Activated naive CD4-positive, alpha-beta T cell treated with anti-CD3 and anti-CD28 coated beads, Interleukin-2, amount 50 U/mL, for 24 hours (primary cell): ENCODE measurements around the gene PPFIA2.

Experiments
- H3K27ac Mint-ChIP-seq: one replicate; pipeline ENCODE4 v1.8.0; 2021; ENCODE audit warnings: mild to moderate bottlenecking, mixed read lengths
- H3K27me3 Mint-ChIP-seq: one replicate; pipeline ENCODE4 v1.8.0; 2021; ENCODE audit warnings: mixed read lengths
- H3K36me3 Mint-ChIP-seq: one replicate; pipeline ENCODE4 v1.8.0; 2021; ENCODE audit warnings: mixed read lengths
- H3K4me1 Mint-ChIP-seq: one replicate; pipeline ENCODE4 v1.8.0; 2021; ENCODE audit warnings: mixed read lengths
- H3K4me3 Mint-ChIP-seq: one replicate; pipeline ENCODE4 v1.8.0; 2021; ENCODE audit warnings: mild to moderate bottlenecking, mixed read lengths
- H3K9me3 Mint-ChIP-seq: one replicate; pipeline ENCODE4 v1.8.0; 2021; ENCODE audit warnings: mixed read lengths

Gene PPFIA2

DNA sequence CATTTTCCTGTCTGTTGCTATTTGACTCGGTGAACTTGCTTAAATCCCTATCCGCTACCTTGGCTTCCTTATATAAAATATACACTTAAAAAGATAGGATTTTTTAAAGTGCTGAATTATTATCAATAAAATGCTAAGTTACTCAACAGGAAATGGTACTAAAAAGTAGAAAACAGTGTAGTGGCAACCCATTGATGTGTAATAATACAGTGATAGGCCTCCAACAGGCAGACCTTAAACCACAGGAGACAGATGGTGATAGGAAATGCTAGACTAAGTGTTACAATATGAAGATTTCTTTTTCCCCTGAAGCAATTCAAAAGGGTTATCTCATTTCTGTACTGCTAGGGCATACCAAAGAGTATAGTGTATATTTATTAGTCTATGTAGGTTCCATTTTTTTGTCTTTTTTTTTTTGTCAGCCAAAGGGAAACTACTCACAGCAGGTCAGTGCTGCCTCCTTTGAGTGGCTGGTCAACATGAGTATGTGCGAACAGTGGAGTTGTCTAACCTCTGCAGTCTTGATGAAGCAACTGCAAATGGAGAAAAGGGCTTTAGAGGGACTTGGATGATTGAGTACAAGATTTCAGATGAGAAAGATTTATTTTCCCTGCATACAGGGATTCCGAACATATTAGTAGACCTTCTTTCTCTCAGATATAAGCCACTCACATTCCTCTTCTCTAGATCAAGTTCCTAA, 497.5 kb downstream of the PPFIA2 start:
- Mint-ChIP-seq H3K27ac (no peak overlapping the region), H3K36me3 (no peaks in the 10 kb centered on the region), H3K4me3 (no peak overlapping the region), H3K4me1 (no peaks in the 10 kb centered on the region), H3K27me3 (no peaks in the 10 kb centered on the region), H3K9me3 (no peaks in the 10 kb centered on the region)

DNA sequence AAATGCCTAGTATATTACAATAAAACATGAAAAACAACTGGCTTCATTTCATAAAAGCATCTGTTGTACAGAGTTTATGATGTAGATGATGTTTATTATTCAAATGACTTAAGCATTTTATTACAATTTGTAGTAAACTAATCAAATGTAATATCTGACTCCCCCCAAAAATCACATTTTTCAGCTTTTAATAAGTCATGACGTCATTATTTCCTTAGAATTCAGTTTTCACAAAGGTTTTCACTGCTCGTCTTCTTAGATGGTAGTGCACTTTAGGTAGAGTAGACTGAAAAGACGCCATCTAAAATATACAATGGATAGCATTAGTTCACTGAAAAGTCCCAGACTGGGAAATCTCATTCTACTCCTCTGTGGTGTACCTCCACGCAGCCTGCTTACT, 499.8 kb downstream of the PPFIA2 start:
- Mint-ChIP-seq H3K27ac (no peak overlapping the region), H3K4me1 (no peaks in the 10 kb centered on the region), H3K4me3 (no peak overlapping the region)

DNA sequence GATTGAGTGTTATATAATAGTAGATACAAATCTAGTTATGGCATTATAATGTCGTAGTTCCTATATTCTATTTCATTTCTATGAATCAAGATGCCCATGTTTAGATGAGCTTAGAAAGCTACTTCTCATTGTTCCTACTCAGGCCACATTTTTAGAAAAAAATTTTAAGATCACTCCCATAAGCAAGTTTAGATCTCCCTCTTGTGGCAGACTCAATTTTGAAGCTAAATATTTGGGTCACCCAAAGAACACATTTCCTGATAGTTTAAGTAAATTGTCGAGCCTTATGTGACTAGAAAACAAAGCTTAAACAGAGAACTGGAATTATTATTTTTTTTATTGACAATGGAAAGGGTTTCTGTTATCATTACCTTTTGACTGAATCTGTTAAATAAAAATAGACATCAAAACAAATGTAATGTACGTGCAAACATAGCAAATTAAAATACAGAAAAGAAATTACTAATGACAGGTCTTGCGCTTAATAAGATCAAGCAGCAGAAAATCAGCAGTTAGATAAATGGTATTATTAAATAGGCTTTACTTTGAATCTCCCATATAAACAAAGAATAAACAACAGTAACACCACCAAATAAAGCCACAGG, 501.1 kb downstream of the PPFIA2 start:
- Mint-ChIP-seq H3K9me3 (no peaks in the 10 kb centered on the region), H3K4me1 (no peaks in the 10 kb centered on the region), H3K4me3 (no peak overlapping the region), H3K36me3 (no peaks in the 10 kb centered on the region), H3K27me3 (no peaks in the 10 kb centered on the region), H3K27ac (no peak overlapping the region)

More for the DNA sequence above, 499.8 kb downstream of the PPFIA2 start:
- no peaks in the 10 kb centered on the region for H3K9me3 Mint-ChIP-seq
- no peaks in the 10 kb centered on the region for H3K27me3 Mint-ChIP-seq
- no peaks in the 10 kb centered on the region for H3K36me3 Mint-ChIP-seq

DNA sequence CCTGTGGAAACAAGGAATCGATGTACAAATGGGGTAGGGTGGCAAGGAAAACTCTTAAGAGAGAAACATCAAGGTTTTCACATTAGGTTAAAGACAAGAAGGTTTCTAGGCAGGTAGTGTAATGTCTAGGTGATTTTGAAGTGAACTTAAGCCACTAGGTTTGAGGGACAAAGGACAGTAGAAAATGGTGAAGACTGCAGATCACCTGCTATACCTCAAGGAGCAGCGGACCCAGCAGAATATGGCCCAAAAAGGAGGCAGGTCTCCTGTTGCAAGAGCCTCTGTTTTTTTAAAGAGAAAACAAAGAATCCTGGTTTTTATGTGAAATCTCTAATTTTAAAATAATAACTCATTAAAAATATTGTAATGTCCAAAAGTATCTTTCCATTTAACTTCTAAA, 503.2 kb downstream of the PPFIA2 start:
- no peaks in the 10 kb centered on the region for H3K4me1 Mint-ChIP-seq
- no peak overlapping the region for H3K4me3 Mint-ChIP-seq
- no peaks in the 10 kb centered on the region for H3K36me3 Mint-ChIP-seq
- H3K27ac Mint-ChIP-seq = no peak overlapping the region
- no peaks in the 10 kb centered on the region for H3K9me3 Mint-ChIP-seq
- no peaks in the 10 kb centered on the region for H3K27me3 Mint-ChIP-seq

DNA sequence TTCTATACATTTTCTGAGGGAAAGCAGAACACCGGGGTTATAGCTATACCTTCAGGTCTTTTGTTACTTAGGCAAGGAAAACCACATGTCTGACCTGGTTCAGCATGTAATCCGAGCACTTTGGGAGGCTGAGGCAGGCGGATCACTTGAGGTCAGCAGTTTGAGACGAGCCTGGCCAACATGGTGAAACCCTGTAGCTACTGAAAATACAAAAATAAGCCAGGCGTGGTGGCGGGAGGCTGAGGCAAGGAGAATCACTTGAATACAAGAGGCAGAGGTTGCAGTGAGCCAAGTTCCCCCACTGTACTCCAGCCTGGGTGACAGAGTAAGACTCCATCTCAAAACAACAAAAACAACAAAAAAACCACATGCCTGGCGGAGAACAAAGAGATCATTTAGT, 503.7 kb downstream of the PPFIA2 start:
- Mint-ChIP-seq H3K9me3 (no peaks in the 10 kb centered on the region), H3K27me3 (no peaks in the 10 kb centered on the region), H3K27ac (no peak overlapping the region), H3K4me3 (no peak overlapping the region), H3K36me3 (no peaks in the 10 kb centered on the region), H3K4me1 (no peaks in the 10 kb centered on the region)

DNA sequence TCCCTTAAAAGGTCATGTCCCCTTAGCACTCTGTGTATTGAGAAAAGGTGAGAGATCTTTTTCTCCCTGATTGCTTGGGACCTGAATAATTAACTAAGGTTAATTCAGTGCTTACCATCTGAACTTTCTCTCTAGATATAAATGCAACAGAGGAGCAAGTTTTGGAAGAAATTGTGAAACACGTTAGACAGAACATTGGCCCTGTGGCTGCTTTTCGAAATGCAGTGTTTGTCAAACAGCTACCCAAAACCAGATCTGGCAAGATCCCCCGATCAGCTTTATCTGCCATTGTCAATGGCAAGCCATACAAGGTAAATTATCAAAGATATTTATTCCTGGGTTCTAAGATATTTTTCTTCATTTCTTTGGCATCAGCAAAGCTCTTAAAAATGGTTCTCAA, 505.8 kb downstream of the PPFIA2 start:
- Mint-ChIP-seq H3K27ac (no peak overlapping the region), H3K4me1 (no peaks in the 10 kb centered on the region), H3K36me3 (no peaks in the 10 kb centered on the region), H3K27me3 (no peaks in the 10 kb centered on the region), H3K4me3 (no peak overlapping the region), H3K9me3 (no peaks in the 10 kb centered on the region)

DNA sequence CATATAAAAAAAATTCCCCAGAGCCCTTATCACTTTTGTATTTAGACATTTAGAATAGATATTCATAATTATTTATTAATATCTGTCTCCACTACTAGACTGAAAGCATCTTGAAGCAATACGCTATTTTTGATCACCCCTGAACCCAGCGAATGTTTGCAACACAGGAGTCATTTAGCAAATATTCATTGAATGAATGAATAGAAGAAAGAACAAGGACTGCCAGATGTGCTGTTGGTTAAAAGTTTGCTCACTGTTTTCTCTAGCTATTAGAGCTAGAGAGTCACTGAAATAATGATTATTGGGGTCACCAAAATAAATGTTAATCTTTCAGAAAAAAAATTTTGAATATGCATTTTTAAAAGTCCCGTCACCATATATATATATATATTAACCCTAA, 506.9 kb downstream of the PPFIA2 start:
- Mint-ChIP-seq H3K36me3 (no peaks in the 10 kb centered on the region), H3K4me1 (no peaks in the 10 kb centered on the region), H3K9me3 (no peaks in the 10 kb centered on the region), H3K4me3 (no peak overlapping the region), H3K27ac (no peak overlapping the region), H3K27me3 (no peaks in the 10 kb centered on the region)

DNA sequence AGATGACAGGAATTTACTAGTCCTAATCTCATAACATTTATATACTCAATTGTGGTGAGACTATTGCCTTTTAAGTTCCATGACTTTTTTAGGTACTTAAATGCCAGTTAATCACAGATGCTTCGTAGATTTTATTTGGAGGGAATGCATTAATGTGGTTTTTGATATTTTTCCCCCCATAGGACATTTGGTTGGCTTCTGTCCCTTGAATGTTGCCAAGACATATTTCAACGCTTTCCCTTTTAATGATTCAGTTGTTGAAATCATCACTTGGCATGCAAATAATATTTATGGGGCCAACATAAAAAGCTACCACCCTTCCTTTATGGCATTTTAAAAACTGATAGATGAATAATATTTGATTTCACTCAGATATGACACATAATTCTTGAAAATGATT, 509.2 kb downstream of the PPFIA2 start:
- no peaks in the 10 kb centered on the region for H3K27me3 Mint-ChIP-seq
- no peaks in the 10 kb centered on the region for H3K4me1 Mint-ChIP-seq
- H3K36me3 Mint-ChIP-seq = no peaks in the 10 kb centered on the region
- no peaks in the 10 kb centered on the region for H3K9me3 Mint-ChIP-seq
- H3K4me3 Mint-ChIP-seq = no peak overlapping the region
- no peak overlapping the region for H3K27ac Mint-ChIP-seq

DNA sequence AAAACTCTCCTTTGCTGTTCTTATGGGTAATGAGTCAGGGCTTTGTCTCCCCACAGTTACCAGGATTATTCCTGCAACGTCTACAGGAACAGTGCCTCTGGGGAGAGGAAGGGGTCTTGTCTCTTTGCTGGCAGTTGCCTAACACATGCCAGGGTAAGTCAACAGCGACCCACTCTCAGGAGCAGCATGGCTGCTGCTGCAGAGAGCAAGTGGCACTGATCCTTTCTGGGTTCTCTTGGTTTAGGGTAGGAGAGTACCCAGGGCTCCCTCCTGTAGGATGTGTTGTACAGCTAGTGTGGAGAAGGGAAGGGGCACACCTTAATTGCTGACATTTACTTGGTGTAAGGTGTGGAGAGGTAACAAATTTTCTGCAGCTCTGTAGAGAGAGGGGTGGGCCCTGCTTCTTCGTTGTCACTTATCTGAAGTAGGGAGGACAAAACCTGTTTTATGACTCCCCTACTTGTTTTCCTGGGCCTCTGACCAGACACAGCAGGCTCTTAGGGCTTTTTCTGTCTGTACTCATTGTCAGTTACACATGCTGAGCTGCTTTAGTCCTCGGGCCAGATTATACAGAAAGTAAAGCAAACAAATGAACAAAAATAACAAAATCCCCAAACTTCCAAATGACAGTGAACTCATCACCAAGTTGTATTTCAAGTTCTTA, 513.1 kb downstream of the PPFIA2 start:
- no peaks in the 10 kb centered on the region for H3K36me3 Mint-ChIP-seq
- H3K27ac Mint-ChIP-seq = no peak overlapping the region
- H3K4me1 Mint-ChIP-seq = no peaks in the 10 kb centered on the region

DNA sequence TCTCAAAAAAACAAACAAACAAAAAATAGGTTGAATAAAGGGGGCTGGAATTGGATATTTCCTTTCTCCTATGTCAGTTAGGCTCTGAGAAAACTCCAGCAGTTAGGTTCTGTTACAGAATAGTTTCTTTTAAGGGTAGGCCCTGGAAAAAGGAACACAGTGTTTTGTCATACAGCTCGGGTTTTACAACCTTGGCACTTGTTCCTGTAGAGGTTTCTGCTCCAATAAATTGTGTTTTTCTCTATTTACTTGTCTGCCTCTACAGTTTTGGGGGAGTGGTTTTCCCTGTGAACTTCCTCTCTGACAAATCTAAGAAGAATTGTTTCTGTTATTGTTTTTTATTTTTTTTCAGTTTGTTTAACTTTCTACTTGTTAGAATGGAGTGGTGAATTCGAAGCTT, 513.7 kb downstream of the PPFIA2 start:
- Mint-ChIP-seq H3K36me3 (no peaks in the 10 kb centered on the region), H3K4me3 (no peak overlapping the region), H3K27ac (no peak overlapping the region), H3K27me3 (no peaks in the 10 kb centered on the region), H3K9me3 (peaks cover 10% of the 10 kb centered on the region), H3K4me1 (no peaks in the 10 kb centered on the region)

More for the DNA sequence above, 513.1 kb downstream of the PPFIA2 start:
- no peak overlapping the region for H3K4me3 Mint-ChIP-seq
- no peaks in the 10 kb centered on the region for H3K27me3 Mint-ChIP-seq
- peaks cover 10% of the 10 kb centered on the region for H3K9me3 Mint-ChIP-seq

DNA sequence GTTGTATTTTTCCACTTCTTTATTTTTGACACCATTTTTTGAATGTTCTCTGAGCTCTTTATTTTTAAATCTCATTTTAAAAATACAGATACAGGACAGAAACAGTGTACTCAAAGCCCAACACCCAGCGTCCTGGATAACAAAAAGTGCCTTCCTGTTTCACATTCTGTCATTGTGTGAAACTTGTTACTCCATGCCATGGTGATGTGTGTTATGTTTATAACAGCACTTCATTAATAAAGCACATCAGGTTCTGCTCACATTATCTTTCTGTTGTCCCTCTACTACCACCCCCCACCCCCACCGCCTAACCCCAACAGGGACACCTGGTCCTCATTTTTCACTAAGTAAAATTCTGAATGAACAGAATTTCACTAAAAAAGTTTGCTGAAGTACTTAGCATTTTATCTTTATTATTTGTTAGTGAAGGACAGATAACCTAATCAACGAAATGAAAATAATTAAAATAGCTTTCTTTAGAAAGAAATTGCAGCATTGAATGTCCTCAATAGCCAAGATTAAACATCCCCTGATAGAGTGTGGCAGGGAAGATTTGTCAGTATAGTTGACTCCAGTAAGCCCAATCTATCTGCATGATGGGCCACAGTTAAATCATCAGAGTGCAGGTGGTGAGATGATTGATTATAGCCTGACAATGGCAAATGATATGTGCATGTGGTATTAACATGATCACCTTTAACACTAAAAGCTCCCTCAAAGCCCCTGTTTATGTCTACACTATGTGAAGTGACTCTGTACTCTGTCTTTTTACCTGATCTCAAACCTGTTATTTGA, 527.4 kb downstream of the PPFIA2 start:
- Mint-ChIP-seq H3K27ac (no peak overlapping the region), H3K4me3 (no peak overlapping the region), H3K27me3 (no peaks in the 10 kb centered on the region), H3K4me1 (no peaks in the 10 kb centered on the region), H3K36me3 (no peaks in the 10 kb centered on the region), H3K9me3 (peaks cover 4% of the 10 kb centered on the region)

DNA sequence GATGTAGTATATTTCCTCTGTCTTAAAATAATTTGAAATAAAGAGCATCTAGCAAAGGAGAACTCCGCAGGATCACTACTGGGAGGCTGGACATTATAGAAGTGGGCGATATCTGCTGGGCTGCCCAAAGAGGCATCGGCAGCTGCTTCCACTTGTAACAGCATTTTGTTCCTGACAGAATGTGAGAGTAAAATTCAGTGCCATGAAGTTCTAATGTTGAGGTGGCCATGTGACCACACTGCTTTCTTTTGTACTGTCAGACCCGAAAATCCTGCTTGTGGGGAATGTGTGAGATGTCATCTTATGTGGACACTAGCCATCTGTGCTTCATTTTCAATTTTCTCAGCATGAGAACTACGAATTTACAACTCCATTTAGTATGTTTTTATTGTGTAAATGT, 529.4 kb downstream of the PPFIA2 start:
- no peaks in the 10 kb centered on the region for H3K4me1 Mint-ChIP-seq
- H3K9me3 Mint-ChIP-seq = peaks cover 5% of the 10 kb centered on the region
- no peak overlapping the region for H3K27ac Mint-ChIP-seq
- no peak overlapping the region for H3K4me3 Mint-ChIP-seq
- no peaks in the 10 kb centered on the region for H3K27me3 Mint-ChIP-seq
- H3K36me3 Mint-ChIP-seq = no peaks in the 10 kb centered on the region

DNA sequence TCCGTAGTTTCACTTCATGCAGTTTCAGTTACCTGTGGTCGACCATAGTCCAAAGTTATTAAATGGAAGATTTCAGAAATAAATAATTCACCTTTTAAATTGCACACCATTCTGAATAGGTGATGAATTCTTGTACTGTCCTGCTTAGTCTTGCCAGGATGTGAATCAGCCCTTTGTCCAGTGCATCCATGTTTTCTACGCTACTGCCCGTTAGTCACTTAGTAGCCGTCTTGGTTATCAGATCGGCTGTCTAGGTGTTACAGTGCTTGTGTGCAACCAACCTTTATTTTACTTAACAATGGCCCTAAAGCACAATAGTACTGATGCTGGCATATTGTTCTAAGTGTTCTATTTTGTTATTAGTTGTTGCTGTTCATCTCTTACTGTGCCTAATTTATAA, 534.5 kb downstream of the PPFIA2 start:
- Mint-ChIP-seq H3K4me1 (no peaks in the 10 kb centered on the region), H3K27ac (no peak overlapping the region), H3K9me3 (peaks cover 5% of the 10 kb centered on the region), H3K27me3 (no peaks in the 10 kb centered on the region), H3K4me3 (no peak overlapping the region), H3K36me3 (no peaks in the 10 kb centered on the region)

DNA sequence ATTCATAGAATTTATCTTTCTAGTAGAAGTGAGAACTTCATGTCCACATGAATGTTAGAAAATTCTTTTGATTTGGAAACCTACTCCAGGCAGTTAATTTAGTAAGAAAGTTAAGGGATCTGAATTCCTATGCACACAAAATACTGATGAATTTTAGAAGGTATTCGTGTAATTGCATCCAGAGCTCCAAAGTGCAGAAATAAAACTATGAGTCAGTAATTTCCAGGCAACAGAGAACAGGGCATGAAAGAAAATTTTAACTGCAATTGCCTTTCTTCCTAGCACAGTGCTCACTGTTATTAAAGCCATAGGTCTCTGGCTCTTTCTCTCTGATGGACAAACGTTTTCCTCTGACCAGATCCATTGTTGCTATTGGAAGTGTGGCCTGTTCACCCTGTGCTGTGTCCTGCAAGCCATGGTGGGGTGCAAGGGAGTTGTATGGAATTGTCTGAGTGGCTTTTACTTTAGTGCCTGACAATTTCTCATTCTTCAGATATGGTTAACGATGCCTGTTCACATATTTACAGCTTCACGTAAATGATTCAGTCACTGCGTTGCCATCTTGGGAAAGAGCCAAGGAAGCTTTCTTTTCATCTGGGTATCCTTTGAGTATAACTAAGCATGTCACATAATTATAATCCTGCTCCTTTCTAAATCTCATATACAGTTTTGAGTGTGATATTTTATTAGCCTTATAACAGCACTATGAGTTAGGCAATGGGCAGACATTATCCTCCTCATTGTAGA, 536.1 kb downstream of the PPFIA2 start:
- Mint-ChIP-seq H3K9me3 (peaks cover 5% of the 10 kb centered on the region), H3K36me3 (no peaks in the 10 kb centered on the region), H3K27ac (no peak overlapping the region), H3K4me3 (no peak overlapping the region), H3K4me1 (no peaks in the 10 kb centered on the region), H3K27me3 (no peaks in the 10 kb centered on the region)

DNA sequence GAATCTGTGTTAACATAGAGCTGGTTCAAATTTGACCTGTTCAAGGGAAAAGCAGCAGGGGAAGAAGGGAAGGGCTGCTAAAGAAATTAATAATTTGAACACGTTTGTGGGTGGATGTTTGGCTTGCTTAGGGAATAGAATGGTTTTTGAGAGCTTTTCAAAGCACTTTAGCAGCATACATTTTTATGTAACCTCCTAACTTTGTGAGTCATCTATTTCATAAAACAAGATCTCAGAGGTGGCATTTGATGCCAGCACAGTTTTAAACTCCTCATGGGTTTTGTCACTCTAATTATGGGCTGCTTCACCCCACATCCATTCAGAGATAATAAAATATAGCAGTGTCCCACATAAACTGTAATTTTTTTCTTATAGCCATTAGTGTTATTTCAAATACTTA, 537.5 kb downstream of the PPFIA2 start:
- Mint-ChIP-seq H3K36me3 (no peaks in the 10 kb centered on the region), H3K4me3 (no peak overlapping the region)

More for the DNA sequence above, 537.5 kb downstream of the PPFIA2 start:
- no peak overlapping the region for H3K27ac Mint-ChIP-seq
- H3K4me1 Mint-ChIP-seq = no peaks in the 10 kb centered on the region
- peaks cover 3% of the 10 kb centered on the region for H3K9me3 Mint-ChIP-seq
- no peaks in the 10 kb centered on the region for H3K27me3 Mint-ChIP-seq
